ENCODE results near the gene PPP2R1B. TPM values are rescaled to one million over a fixed set of nuclear protein-coding genes. Genes with fewer than 3 reads are reported as not detected.

Gene PPP2R1B
- polyA plus RNA-seq, 1 donor (not counting 4 experiments of a cell fraction or from before 2014, with no cell fraction given), result 33.6 TPM

- dilution Hi-C loops (cut with MboI; ENCODE audit: extremely low pct_ligation_motif_present, low sequenced_read_pairs), result no loop called here
- FAIRE-seq, result no peak
- TF ChIP-seq EZH2 (IDR thresholded peaks at IDR 0.05; ENCODE audit: low read length) (no peak), CTCF (optimal IDR thresholded peaks at IDR 0.05 in 1 of 3, IDR thresholded peaks at IDR 0.05 in 1 of 3, conservative IDR thresholded peaks at IDR 0.05 in 1 of 3; ENCODE audit: extremely low read depth in 1 of 3, insufficient read depth in 2 of 3, low read length in 3 of 3) (no peak)
These were observed 40.6 kb downstream of the PPP2R1B start for GRCh38 chr11:111725621-111726020.

DNA sequence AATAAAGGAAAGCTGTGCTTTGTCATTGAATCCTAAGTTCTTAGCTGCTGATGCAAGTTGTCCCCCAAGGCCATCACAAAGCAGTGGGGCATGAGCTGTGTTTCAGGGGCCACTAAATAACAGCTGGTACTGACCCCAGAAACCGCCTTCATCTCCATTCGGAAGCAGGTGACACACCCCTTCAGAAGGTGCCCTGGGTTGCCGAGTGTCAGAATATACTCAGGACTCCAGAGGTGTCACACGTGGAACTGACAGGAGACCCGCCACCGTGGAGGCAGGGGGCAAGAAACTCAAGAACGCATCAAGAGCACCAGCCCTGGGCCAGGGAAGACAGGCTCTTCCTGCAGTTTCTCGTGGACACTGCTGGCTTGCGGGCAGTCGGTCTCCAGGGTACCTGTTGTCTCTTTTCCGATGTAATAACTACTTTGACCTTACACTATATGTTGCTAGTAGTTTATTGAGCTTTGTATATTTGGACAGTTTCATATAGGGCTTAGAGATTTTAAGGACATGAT lies 41.5 kb downstream of the PPP2R1B start:
- Histone ChIP-seq H3K4me1 (ENCODE audit: control insufficient read depth, extremely low read depth, insufficient read depth, low read length) (peaks cover under 1% of the 10 kb centered on the region), H4K20me1 (ENCODE audit: control insufficient read depth, extremely low read depth, insufficient read depth, low read length) (no peaks in the 10 kb centered on the region), H3K36me3 (ENCODE audit: control insufficient read depth in 2 of 2, extremely low read depth in 1 of 2, insufficient read depth in 2 of 2, low read length in 2 of 2) (peaks cover 27 to 34% of the 10 kb centered on the region in 2 experiments), H3K9me3 (ENCODE audit: control insufficient read depth, low read depth, low read length) (no peaks in the 10 kb centered on the region), H3K27ac (ENCODE audit: control insufficient read depth, insufficient read depth, low read length) (no peak overlapping the region), H3K27me3 (ENCODE audit: control insufficient read depth, extremely low read depth, insufficient read depth, low read length) (no peaks in the 10 kb centered on the region), H3K9ac (ENCODE audit: control insufficient read depth, extremely low read depth, insufficient read depth, low read length) (no peak overlapping the region), H2AFZ (ENCODE audit: control insufficient read depth, low read length) (no peak overlapping the region), H3K4me2 (ENCODE audit: control insufficient read depth, extremely low read depth, insufficient read depth, low read depth, low read length) (no peak overlapping the region), H3K4me3 (ENCODE audit: control insufficient read depth in 2 of 3, extremely low read depth in 1 of 3, insufficient read depth in 2 of 3, low read depth in 1 of 3, low read length in 3 of 3) (no peak overlapping the region), H3K9me1 (ENCODE audit: control insufficient read depth, extremely low read depth, insufficient read depth, low read length) (no peaks in the 10 kb centered on the region), H3K79me2 (ENCODE audit: control insufficient read depth, insufficient read depth, low read length) (no peaks in the 10 kb centered on the region)
- dilution Hi-C loops (cut with MboI; ENCODE audit: extremely low pct_ligation_motif_present, low sequenced_read_pairs), result no loop called here
- no peak for FAIRE-seq
- no peak for DNase-seq (ENCODE audit: low read depth, low spot score)
- TF ChIP-seq EZH2 (IDR thresholded peaks at IDR 0.05; ENCODE audit: low read length), result no peak
- TF ChIP-seq CTCF (optimal IDR thresholded peaks at IDR 0.05 in 1 of 3, IDR thresholded peaks at IDR 0.05 in 1 of 3, conservative IDR thresholded peaks at IDR 0.05 in 1 of 3; ENCODE audit: extremely low read depth in 1 of 3, insufficient read depth in 2 of 3, low read length in 3 of 3), result no peak

More at GRCh38 chr11:111725621-111726020, 40.6 kb downstream of the PPP2R1B start:
- Histone ChIP-seq H3K79me2 (ENCODE audit: control insufficient read depth, insufficient read depth, low read length) (no peaks in the 10 kb centered on the region), H3K4me2 (ENCODE audit: control insufficient read depth, extremely low read depth, insufficient read depth, low read depth, low read length) (no peak overlapping the region), H4K20me1 (ENCODE audit: control insufficient read depth, extremely low read depth, insufficient read depth, low read length) (no peaks in the 10 kb centered on the region), H3K27me3 (ENCODE audit: control insufficient read depth, extremely low read depth, insufficient read depth, low read length) (no peaks in the 10 kb centered on the region), H3K9ac (ENCODE audit: control insufficient read depth, extremely low read depth, insufficient read depth, low read length) (no peak overlapping the region), H3K9me3 (ENCODE audit: control insufficient read depth, low read depth, low read length) (no peaks in the 10 kb centered on the region), H3K9me1 (ENCODE audit: control insufficient read depth, extremely low read depth, insufficient read depth, low read length) (no peaks in the 10 kb centered on the region), H2AFZ (ENCODE audit: control insufficient read depth, low read length) (no peak overlapping the region), H3K27ac (ENCODE audit: control insufficient read depth, insufficient read depth, low read length) (no peak overlapping the region), H3K4me3 (ENCODE audit: control insufficient read depth in 2 of 3, extremely low read depth in 1 of 3, insufficient read depth in 2 of 3, low read depth in 1 of 3, low read length in 3 of 3) (no peak overlapping the region), H3K4me1 (ENCODE audit: control insufficient read depth, extremely low read depth, insufficient read depth, low read length) (no peaks in the 10 kb centered on the region), H3K36me3 (ENCODE audit: control insufficient read depth in 2 of 2, extremely low read depth in 1 of 2, insufficient read depth in 2 of 2, low read length in 2 of 2) (peaks cover 19 to 25% of the 10 kb centered on the region in 2 experiments)
- DNase-seq (ENCODE audit: low read depth, low spot score), result no peak
